PC-9 (cell line): ENCODE measurements around the gene GUCA2B. TPM values are rescaled to one million over a fixed set of nuclear protein-coding genes. Genes with fewer than 3 reads are reported as not detected.

Experiments used
- BruUV-seq: library from RNA; stranded (reverse); fragments of 400-500 nt; replicated peaks from 2 replicates; lab custom pipeline; 2021; lab: Mats Ljungman, UMichigan
- CTCF ChIA-PET: fragments of 300-600 bp; sonication (Branson Sonifier 250); formaldehyde crosslinking; loops from one replicate; lab custom pipeline; 2022; ENCODE audit warnings: antibody characterized with exemption; lab: Charles Lee
- POLR2A ChIA-PET: fragments of 300-600 bp; sonication (Branson Sonifier 250); formaldehyde crosslinking; loops from one replicate; lab custom pipeline; 2022; ENCODE audit warnings: antibody characterized with exemption; ENCODE audit not compliant: unreplicated experiment; lab: Charles Lee
- DNase-seq, 2 experiments: peaks; one replicate each; pipeline versions ENCODE4 v3.0.0 to v3.0.0-alpha.2; 2015 to 2022; ENCODE audit warnings: mixed read lengths in 1 of 2
- H2AFZ ChIP-seq: fragments of 200-600 bp; sonication (generic); 2 replicates; pipeline ENCODE4 v1.8.1; 2017; ENCODE audit warnings: antibody characterized with exemption
- H3F3A ChIP-seq: fragments of 200-600 bp; sonication (generic); 2 replicates; pipeline ENCODE4 v1.8.1; 2017; ENCODE audit warnings: antibody characterized with exemption, mild to moderate bottlenecking, low read depth; ENCODE audit not compliant: insufficient read depth
- H3K27ac ChIP-seq: fragments of 200-600 bp; sonication (generic); 2 replicates; pipeline ENCODE4 v1.6.1; 2016; ENCODE audit warnings: mixed run types
- H3K27me3 ChIP-seq: fragments of 200-600 bp; sonication (generic); 2 replicates; pipeline ENCODE4 v1.6.1; 2016; ENCODE audit warnings: low read depth, mixed run types; ENCODE audit not compliant: insufficient read depth
- H3K36me3 ChIP-seq: fragments of 200-600 bp; sonication (generic); 2 replicates; pipeline ENCODE4 v1.6.1; 2016; ENCODE audit warnings: low read depth, mixed run types
- H3K4me1 ChIP-seq: fragments of 200-600 bp; sonication (generic); replicated peaks from 2 replicates; pipeline ENCODE4 v1.6.1; 2016; ENCODE audit warnings: mixed run types; ENCODE audit not compliant: insufficient read depth
- H3K4me2 ChIP-seq: fragments of 200-600 bp; sonication (generic); 2 replicates; pipeline ENCODE4 v1.6.1; 2017; ENCODE audit warnings: mixed run types
- H3K4me3 ChIP-seq: fragments of 200-600 bp; sonication (generic); 2 replicates; pipeline ENCODE4 v1.6.1; 2016; ENCODE audit warnings: mixed run types
- H3K79me2 ChIP-seq: fragments of 200-600 bp; sonication (generic); 2 replicates; pipeline ENCODE4 v1.6.1; 2017; ENCODE audit warnings: low read depth, mixed run types
- H3K9me2 ChIP-seq: fragments of 200-600 bp; sonication (generic); 2 replicates; pipeline ENCODE4 v1.8.1; 2017; ENCODE audit warnings: mild to moderate bottlenecking; ENCODE audit not compliant: insufficient read depth
- H3K9me3 ChIP-seq: fragments of 200-600 bp; sonication (generic); 2 replicates; pipeline ENCODE4 v1.8.1; 2016; ENCODE audit warnings: low read depth; ENCODE audit not compliant: insufficient read depth
- H4K20me1 ChIP-seq: fragments of 200-600 bp; sonication (generic); 2 replicates; pipeline ENCODE4 v1.8.1; 2017; ENCODE audit not compliant: insufficient read depth
- CTCF ChIP-seq: fragments of 200-600 bp; sonication (generic); conservative IDR thresholded peaks from 2 replicates; pipeline ENCODE4 v1.6.1; 2017; ENCODE audit warnings: mixed run types, antibody characterized with exemption, mild to moderate bottlenecking, moderate library complexity
- EZH2 ChIP-seq: fragments of 200-600 bp; sonication (generic); IDR thresholded peaks from 2 replicates; pipeline ENCODE4 v1.8.0; 2017; ENCODE audit warnings: antibody characterized with exemption, low read depth
- intact Hi-C: fragments of 100-400 bp; cut with micrococcal nuclease; formaldehyde crosslinking; loops from one replicate; pipeline ENCODE4 v1.10.0; 2022; ENCODE audit not compliant: unreplicated experiment
- total RNA-seq: library from RNA; stranded (reverse); gene quantifications from 2 replicates; pipeline ENCODE4 v1.2.3, GENCODE V29; 2021

Gene GUCA2B
- total RNA-seq, 1 experiment from 2014 or later = not detected

DNA sequence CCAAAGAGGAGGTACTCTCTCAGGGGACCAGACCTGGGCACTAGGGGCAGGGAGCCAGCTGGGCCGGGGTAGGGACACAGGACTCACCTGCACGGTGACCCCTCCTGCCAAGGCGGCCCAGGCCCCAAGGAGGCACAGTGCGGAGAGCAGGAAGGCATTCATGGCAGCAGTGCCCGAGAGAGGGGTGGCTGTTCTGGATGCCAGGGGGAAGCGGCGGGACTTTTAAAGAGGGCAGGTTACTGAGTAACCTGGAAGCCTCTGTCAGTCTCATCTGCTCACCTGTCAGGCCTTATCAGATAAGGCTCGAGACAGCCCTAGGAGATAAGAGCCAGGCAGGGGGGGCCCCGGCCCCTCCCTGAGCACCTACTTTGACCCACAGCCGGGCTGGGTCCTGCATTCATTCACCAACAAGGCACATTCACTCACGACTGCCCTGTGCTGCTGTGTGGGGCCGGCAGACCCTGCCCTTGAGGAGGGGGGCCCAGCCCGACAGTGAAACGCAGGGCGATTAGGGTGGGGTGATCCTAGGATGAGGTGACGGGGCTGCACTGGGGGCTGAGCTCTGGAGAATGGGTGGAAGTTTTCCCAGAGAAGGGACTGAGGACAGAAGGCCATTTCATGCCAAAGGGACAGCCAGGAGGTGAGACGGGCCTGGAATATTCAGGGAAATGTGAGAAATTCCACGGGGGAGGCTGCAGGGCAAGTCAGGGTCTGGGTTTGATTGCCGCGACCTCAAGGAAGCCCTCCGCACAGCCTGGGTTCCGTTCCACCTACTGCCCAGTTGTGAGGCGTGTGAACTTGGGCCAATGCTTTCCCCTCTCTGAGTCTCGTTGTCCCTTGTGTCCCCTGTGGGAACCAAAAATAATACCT is 11.6 kb downstream of the GUCA2B start, which contains the start of gene GUCA2A:
GUCA2A (minus strand) TSS at position 195 of the 870 bp plus-strand sequence; CDS start at position 162, 33 bp downstream.
- Histone ChIP-seq H3F3A (peaks cover 20% of the 10 kb centered on the region), H3K4me3 (no peak within 1 kb of the TSS), H4K20me1 (no peaks in the 10 kb centered on the region), H3K4me2 (peak within 1 kb of the TSS; percentile 64), H3K79me2 (no peaks in the 10 kb centered on the region), H3K9me3 (no peaks in the 10 kb centered on the region), H3K4me1 (peaks cover 50% of the 10 kb centered on the region), H3K27me3 (no peaks in the 10 kb centered on the region), H3K36me3 (no peaks in the 10 kb centered on the region), H3K27ac (peak within 1 kb of the TSS; percentile 70), H2AFZ (no peak within 1 kb of the TSS), H3K9me2 (no peaks in the 10 kb centered on the region)
- intact Hi-C loops = loop anchor here (1.0 to 10.0 kb wide), 4 partner anchors 12 to 602 kb away; partner anchors contain the start of genes C1orf50 and P3H1
- POLR2A ChIA-PET = interaction anchor here (0.5 to 1.5 kb wide), 6 partner anchors 13 to 1065 kb away, joined by 3 to 45 read pairs (median 7); no protein-coding TSS in a partner anchor
- TF ChIP-seq EZH2 = no peak
- TF ChIP-seq CTCF = no peak
- CTCF ChIA-PET = interaction anchor here (1.2 to 1.5 kb wide), 2 partner anchors 9 to 13 kb away, joined by 4 to 5 read pairs; no protein-coding TSS in a partner anchor
- no peak for DNase-seq
- no TSS peak for BruUV-seq

DNA sequence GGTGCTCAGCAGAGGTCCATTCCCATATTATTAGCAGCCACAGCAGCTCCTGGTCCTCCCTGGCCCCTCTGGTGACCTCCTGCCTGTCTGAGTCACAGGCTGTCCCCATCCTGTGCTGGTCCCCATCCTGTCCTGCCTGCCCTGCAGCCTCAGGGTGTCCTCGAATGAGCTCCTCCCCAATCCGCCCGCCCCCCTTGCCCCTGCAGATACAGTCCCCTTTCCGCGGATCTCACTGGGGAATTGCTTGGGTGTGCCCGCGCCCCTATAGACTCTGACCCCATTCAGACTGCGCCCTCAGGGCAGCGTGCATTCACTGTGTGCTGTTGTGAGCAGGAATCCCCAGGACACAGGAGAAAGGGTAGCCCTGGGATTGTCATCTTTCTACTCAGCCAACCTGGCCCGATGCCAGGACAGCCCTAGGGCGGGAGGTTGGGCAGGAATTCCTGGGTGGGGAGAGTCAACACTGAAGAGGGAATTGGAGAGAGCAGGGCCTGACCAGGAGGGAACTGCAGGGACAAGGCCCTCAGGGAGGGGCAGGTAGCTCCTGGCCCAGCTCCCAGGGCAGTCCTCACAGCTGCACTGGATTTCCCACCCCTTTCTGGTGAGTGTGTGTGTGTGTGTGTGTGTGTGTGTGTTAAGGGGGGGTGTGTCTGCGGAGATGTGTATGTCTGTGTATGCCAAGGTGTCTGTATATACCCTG is 12.5 kb downstream of the GUCA2B start:
- Histone ChIP-seq H3K4me1 (peaks cover 59% of the 10 kb centered on the region), H3K79me2 (no peaks in the 10 kb centered on the region), H3F3A (peaks cover 25% of the 10 kb centered on the region), H3K9me2 (no peaks in the 10 kb centered on the region), H3K4me3 (no peak overlapping the region), H2AFZ (no peak overlapping the region), H3K36me3 (no peaks in the 10 kb centered on the region), H3K9me3 (no peaks in the 10 kb centered on the region), H3K27ac (peak overlapping the region; percentile 70), H3K27me3 (no peaks in the 10 kb centered on the region), H3K4me2 (peak overlapping the region; percentile 64), H4K20me1 (no peaks in the 10 kb centered on the region)
- BruUV-seq = no TSS peak
- CTCF ChIA-PET = interaction anchor here (1.2 to 1.5 kb wide), 2 partner anchors 8 to 14 kb away, joined by 4 to 5 read pairs; no protein-coding TSS in a partner anchor
- no peak for TF ChIP-seq EZH2
- no peak for TF ChIP-seq CTCF
- peak; percentile 97 to 100 for DNase-seq
- POLR2A ChIA-PET = interaction anchor here (0.5 to 1.5 kb wide), 11 partner anchors 10 to 1782 kb away, joined by 3 to 45 read pairs (median 5); no protein-coding TSS in a partner anchor
- intact Hi-C loops = loop anchor here (1.0 to 10.0 kb wide), 5 partner anchors 13 to 601 kb away; partner anchors contain the start of genes C1orf50 and P3H1
